ENCODE results near the gene ZDHHC4.

ZDHHC4 gene

DNA sequence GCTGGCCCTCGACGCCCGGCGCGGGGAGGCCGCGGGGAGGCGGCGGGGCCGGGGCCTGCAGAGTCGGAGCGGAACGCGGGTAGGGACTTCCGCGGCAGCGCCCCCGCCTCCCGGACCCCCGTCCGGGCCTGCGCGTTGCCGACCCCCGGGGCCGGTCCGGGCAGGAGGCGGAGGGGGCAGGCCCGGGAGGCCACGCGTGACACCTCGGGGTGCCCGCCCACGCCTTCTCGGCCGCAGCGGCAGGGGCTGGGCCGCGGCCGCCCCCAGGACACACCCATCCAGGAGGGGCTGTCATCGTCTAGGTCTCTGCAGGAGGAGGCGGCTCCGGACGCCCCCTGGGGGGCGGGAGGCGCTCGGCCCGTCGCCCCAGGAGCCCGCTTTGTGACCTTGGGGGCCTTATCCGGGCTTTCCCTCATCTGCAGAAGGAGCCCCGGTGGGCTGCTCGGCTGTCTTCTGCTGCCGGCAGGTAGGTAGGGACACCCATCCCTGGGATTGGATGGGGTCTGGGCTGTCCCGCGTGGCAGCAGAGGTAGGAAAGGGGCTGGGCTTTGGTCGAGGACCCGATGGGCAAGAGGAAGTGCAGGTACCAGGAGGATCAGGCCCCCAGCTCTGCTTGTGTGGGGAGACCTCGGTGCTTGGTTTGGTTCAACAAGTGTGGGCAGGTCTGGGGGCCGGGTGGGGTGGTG, 60.4 kb downstream of the ZDHHC4 start:
- peak; percentile 23 for DNase-seq

Measured in KG1 (cell line).